Left renal pelvis (tissue), 4 donors: Measurements from ENCODE around the gene FNBP1. TPM values are rescaled to one million over a fixed set of nuclear protein-coding genes. Genes with fewer than 3 reads are reported as not detected.
"Not testable (repeated sequence)": the region's sequence is repeated elsewhere in the genome, so short reads cannot be mapped to it uniquely, and the experiment has no call there.

Source experiments
- DNase-seq, 4 donors: peaks; one replicate each; pipeline ENCODE4 v3.0.0-alpha.2; 2013; ENCODE audit warnings: low read depth in 4 of 4, low spot score in 3 of 4
- polyA plus RNA-seq, 4 donors: library from polyadenylated mRNA; unstranded; fragments of 120-200 nt; gene quantifications; one replicate each; pipeline ENCODE4 v1.2.1, GENCODE V29; 2013; ENCODE audit not compliant: insufficient read length in 4 of 4

The FNBP1 gene
- polyA plus RNA-seq, 4 donors: 44.4 to 53.8 (median 50.0) TPM

DNA sequence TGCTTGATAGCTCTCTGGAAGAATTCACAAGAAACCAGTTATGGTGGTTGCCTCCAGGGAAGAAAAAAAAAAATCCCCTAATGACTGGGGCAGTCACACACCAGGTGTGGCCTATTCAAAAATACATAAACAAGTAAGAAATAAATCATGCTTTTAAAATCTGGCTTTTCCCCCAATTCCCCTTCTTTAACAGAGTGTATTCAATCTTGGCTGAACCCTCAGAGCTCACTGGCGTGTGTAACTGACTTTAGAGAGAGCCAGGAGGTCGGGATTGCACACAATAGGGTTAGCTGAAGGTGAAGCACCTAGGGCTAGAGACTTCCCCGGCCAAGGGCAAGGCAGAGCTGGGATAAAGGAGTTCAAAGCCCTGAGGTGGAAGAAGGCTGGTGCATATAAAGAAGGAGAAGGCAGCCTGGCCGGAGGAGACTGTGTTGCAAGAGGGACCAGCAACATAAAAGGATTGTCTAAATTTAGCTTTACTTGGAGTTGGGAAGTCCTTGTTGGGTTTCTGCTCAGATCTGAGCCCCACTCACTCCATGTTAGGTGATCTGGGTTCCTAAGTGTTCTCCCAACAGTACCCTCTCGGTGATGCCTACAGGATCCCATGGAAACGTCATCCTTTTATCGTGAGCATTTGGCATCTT lies 19.7 kb downstream of the FNBP1 start:
- DNase-seq: no peak

DNA sequence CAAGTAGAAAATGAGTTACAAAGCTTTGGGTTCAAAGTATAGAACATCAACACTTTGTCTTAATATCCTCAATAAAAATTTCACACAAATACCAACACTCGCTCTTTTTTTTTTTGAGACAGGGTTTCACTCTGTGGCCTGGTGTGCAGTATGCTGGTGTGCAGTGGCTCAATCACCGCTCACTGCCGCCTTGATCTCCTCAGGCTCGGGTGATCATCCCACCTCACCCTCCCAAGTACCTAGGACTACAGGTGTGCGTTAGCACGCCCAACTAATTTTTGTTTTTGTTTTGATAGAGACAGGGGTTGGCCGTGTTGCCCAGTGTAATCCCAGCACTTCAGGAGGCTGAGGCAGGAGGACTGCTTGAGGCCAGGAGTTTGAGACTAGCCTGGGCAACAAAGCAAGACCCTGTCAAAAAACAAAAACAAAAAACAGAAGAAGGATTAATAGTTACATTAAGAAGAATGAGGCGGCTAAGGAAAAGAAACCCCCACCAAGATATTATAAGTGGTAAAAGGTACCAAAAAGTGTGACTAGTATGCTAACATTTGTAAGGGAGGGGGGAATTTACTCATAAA lies 20.3 kb downstream of the FNBP1 start:
- no peak for DNase-seq

DNA sequence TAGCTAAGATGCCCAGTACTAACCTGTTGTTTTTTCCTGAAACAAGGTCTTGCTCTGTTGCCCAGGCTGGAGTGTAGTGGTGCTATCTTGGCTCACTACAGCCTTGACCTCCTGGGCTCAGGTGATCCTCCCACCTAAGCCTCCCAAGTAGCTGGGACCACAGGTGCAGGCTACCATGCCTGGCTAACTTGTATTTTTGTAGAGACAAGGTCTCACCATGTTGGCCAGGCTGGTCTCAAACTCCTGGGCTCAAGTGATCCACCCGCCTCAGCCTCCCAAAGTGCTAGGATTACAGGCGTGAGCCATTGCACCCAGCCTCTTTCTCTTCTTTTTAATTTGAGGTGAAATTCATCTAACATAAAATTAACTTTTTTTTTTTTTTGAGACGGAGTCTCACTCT lies 21.1 kb downstream of the FNBP1 start:
- not testable (repeated sequence) for DNase-seq

DNA sequence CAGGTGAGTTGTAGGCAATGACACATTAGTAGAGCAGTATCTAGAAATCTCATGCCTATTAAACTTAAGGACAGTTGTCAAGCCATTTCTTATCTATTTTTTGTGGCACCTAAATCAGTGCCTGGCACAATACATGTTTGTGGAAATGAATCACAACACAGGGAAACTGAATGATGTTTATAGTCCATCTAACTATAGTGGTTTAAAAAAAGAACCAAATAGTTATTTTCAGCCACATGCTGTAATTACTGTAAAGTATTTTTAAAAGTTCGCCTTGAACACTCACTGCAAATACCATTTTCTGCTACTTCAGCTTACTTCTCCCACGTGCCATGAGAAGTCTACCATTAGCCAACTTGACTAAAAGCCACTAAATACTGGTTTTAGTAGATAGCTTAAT lies 21.9 kb downstream of the FNBP1 start:
- DNase-seq: no peak

DNA sequence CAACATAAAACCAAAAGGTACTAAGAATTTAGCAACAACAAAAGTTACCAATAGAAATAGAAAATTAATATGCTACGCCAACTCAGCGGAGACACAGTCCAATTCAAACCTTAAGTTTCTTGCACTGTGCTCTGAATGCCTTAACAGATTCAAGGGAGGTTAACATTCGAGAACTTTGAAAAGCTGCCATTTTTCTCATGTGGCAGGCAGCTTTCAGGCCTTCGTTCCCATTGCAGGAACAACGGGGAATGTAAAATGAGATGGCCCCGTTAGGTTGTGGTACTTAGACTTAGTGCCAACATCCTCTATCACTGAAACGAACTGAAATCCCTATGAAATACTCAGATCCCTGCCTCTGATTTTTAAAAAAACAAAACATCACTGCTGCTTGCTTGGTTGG lies 22.4 kb downstream of the FNBP1 start:
- no peak for DNase-seq

DNA sequence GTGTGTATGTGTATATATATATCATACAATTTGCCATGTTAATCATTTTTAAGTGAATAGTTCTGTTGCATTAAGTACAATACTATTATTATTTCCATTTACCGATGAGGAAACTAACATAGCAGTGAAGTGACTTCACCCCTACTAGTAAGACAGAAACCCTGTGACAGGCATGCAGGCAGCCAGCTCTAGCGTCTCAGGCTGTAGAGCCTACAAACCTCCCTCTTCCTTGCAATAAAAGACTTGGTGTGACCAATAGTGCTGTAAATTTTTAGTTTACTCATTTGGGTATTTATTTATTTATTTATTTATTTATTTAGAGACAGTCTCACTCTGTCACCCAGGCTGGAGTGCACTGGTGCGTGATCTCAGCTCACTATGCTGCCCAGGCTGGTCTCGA lies 24.7 kb downstream of the FNBP1 start:
- no peak for DNase-seq

DNA sequence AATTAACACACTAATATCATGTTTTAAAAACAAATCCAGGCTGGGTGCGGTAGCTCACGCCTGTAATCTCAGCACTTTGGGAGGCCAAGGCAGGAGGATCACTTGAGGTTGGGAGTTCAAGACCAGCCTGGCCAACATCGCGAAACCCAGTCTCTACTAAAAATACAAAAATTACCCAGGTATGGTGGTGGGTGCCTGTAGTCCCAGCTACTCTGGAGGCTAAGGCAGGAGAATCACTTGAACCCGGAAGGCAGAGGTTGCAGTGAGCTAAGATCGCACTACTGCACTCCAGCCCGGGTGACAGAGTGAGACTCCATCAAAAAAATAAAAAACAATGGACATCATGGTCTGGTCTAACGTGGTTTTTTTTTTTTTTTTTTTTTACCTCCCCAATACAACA lies 25.5 kb downstream of the FNBP1 start:
- DNase-seq: not testable (repeated sequence)

DNA sequence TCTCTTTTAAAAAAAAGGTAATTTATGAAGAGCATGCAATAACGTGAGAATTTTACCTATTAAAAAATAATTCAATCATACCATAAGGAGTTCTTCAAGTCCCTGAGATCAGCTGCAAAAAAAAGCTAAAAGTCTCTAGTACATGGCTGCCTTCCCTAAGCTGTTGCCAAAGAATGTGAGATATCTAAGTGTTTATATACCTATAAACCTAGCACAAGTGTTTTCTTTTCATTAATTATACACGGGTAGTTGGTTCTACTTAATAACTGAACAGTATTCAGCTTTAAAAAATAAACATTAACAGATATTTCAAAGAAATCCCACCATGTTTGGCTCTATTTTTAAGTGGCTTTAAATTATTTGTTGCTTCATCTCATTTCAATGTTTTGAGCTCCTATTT lies 25.9 kb downstream of the FNBP1 start:
- no peak for DNase-seq

DNA sequence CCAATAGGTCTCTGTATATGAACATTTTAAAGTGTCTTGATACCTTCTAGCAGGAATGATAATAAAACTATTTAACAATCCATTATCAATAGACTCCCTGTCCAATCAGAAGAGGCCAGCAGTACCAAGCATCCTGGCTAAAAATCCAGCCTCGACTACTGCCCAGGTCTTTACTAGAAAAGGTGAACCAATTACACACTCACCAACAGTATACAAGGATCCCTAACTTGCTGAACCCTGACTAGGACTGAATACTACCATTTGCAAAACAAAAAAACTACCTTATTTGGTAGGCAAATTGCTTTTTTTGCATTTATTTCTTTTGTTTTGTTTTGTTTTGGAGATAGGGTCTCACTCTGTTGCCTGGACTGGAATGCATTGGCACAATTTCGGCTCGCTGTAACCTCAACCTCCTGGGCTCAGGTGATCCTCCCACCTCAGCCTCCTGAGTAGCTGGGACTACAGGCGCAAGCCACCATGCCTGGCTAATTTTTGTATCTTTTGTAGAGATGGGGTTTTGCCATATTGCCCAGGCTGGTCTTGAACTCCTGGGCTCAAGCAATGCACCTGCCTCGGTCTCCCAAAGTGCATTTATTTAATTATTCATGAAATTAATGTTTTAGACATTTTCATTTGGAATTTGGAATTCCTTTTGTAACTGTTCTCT lies 27.5 kb downstream of the FNBP1 start:
- no peak for DNase-seq

DNA sequence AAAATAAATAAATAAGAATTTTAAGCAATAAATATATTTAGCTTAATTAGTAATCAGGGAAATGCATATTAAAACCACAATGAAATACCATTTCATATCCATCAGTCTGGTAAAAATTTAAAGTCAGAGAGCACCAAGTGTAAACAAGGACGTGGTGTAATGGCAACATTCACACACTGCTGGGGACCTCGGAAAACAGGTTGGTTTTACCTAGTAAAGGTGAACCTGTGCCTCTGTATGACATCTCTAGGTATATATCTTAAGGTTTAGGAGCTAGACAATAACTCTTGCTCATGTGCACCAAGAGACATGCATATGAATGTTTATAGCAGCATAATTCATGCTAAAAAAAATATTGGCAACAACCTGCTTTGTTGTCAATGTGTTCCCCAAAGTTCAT lies 29.7 kb downstream of the FNBP1 start:
- DNase-seq: no peak

DNA sequence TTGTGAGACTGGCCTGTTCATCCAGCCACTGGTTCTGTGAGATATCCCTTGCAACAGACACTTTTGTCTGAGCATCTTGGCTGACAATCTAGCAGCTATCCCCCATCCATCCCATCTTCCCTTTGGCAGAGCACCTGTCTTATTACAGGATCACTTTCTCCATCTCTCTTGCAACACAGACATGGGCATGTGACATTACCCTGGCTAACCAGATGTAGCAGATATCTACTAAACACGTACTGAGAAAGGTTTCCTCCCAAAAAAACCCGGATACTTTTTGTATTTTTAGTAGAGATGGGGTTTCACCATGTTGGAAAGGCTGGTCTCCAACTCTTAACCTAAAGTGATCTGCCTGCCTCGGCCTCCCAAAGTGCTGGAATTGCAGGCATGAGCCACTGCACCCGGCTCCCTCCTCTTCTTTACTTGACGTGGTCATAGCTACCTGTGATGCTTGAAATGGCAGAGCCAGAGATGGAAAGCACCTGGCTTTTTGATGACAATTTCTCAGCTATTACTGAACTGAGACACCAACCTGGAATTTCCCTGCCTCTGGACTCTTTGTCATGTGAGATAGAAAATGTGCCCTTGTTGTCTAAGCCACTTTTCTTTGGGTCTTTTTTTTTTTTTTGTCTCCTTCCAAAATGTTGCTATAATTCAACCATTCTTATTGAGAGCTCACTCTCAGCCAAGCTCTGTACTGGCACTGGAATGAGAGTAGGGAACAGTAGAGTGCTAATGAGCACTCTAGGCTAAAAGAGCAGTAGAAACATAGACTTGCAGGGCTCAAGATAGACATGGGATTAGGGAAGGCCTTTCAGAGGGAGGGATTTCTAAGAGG lies 32.6 kb downstream of the FNBP1 start:
- DNase-seq: no peak

DNA sequence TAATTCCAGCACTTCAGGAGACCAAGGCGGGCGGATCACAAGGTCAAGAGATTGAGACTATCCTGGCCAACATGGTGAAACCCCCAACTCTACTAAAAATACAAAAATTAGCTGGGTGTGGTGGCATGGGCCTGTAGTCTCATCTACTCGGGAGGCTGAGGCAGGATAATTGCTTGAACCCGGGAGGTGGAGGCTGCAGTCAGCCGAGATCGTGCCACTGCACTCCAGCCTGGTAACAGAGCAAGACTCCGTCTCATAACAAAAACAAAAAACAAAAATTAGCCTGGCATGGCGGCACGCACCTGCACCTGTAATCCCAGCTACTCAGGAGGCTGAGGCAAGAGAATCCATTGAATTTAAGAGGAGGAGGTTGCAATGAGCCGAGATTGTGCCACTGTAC lies 33.4 kb downstream of the FNBP1 start:
- DNase-seq: not testable (repeated sequence)

DNA sequence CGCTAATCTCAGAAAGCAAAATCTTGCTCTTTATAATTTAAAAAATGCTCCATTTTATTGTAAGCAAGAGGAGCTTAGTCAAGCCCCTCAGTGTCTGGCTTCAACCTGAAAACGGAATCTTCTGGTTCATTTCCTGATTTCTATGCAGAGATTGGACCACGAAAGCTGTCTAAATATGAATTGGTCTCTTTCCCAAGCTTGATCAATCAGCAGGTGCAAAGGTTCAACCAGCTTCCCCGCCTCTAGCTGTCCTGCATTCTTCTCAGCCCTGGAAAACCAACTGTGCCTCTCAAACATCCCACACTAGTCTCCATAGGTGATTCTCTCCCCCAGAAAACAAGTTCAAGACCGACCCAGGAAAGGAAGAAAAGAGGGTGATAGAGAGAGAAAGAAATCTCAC lies 34.5 kb downstream of the FNBP1 start:
- DNase-seq: no peak

DNA sequence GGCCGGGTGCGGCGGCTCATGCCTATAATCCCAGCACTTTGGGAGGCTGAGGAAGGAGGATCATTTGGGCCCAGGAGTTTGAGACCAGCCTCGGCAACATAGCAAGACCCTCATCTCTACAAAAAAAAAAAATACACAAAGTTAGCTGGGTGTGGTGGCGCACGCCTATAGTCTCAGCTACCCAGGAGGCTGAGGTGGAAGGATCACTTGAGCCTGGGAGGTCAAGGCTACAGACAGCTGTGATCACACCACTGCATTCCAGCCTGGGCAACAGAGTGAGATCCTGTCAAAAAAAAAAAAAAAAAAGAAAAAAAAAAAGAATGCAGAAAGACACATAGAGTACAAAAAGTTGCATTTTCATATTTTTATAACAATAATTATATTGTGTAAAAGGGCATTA lies 36.0 kb downstream of the FNBP1 start:
- DNase-seq: not testable (repeated sequence)

DNA sequence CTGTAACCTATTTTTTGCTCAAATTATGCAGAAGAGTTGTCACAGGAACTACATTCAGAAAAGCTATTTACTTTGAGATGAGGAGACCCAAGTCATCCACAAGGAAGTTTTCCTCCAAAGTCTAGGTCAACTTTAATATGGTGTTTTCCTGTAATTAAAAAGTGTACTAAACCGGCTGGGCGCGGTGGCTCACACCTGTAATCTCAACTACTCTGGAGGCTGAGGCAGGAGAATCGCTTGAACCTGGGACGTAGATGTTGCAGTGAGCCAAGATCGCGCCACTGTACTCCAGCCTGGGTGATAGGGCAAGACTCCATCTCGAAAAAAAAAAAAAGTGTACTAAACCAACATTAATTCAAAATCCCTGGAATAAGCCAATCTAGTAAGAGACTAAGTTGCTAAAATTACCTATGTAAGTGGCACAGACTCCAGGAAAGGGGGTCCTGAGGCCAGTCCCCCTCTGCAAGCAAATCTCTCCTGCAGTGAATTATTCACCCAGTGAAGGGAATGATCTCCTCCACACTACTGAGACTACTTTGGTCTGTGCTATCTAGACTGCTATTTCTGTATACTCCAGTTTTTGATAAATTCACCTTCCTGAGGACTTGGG lies 38.9 kb downstream of the FNBP1 start:
- DNase-seq: no peak

DNA sequence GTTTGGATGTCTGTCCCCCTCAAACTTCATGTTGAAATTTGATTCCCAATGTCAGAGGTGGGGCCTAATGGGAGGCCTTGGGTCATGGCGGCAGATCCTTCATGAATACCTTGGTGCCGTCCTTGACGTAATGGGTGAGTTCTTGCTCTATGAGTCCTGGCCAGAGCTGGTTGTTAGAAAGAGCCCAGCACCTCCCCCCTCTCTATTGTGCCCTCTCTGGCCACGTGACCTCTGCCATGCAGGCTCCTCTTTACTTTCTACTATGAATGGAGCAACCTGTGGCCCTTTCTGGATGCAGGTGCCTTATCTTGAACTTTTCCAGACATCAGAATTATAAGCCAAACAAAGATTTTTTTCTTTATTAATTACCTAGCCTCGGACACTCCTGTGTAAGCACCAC lies 40.7 kb downstream of the FNBP1 start:
- DNase-seq: no peak

DNA sequence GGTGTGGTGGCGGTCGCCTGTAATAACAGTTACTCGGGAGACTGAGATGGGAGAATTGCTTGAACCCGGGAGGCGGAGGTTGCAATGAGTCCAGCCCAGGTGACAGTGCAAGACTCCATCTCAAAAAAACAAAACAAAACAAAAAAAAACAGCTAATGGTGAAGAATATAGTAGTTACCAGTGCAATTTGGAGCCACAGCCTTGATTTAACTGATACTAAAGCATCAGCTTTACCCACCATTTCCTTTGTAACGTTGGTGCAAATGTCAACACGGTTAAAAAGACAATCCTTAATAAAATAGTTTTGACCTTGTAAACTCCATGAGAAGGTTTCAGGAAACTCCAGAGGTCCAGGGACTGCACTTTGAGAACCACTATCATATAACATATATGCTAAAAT lies 41.8 kb downstream of the FNBP1 start:
- DNase-seq: no peak

DNA sequence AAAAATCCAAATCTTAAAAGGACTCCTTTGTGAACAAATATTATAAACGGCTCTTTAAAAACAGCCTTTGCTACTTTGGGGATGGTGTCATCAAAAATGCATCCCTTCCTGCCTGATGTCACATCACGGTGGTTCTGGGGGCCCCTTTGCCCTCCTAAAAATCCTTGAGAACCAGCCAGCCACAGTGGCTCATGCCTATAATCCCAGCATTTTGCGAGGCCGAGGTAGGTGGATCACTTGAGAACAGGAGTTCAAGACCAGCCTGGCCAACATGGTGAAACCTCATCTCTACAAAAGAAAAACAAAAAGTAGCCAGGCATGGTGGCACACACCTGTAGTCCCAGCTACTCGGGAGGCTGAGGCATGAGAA lies 43.9 kb downstream of the FNBP1 start:
- DNase-seq: no peak

DNA sequence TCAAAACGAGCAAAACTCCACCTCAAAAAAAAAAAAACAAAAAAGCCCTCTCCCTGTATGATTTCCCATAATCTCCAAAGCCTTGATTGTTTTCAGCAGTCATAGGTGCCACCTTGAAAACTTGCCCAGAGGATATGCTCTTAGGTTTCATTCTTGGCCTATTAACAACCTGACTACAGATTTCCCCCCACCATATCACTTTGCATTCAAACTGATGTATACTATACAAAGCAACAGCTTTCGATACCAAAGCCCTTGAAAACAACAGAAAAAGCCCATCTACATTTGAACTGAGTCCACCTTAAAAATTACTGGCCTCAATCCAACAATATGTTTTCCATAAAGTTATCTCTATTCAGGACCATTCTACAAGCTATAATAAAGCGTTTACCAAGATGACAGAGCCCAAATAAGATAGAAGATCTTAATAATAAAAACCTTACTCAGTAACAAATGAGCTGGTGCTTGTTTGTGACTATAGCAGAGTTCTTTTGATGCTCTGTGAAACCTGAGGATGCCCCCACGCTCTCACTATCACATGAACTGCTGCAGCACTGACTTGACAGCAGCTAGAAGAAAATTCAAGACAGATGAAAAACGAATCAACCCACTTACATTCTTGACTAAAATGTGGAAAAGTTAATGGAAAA lies 44.4 kb downstream of the FNBP1 start:
- no peak for DNase-seq

DNA sequence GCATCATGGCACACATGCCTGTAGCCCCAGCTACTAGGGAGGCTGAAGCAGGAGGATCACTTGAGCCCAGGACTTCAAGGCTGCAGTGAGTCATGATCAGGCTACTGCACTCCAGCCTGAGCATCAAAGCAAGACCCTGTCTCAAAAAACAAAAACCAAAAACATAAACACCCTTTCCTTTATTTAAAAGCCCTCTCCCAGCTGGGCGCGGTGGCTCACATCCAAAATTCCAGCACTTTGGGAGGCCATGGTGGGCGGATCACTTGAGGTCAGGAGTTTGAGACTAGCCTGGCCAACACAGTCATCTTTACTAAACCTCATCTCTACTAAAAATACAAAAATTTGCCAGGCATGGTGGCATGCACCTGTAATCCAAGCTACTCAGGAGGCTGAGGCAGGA lies 45.3 kb downstream of the FNBP1 start:
- not testable (repeated sequence) for DNase-seq
